Stimulated activated CD4-positive, alpha-beta T cell treated with anti-CD3 and anti-CD28 coated beads, Interleukin-1b, Interleukin-23, amount 100 ng/mL, for 4 hours (primary cell): Measurements from ENCODE around the gene CDKN2A.
"Not testable (repeated sequence)": the region's sequence is repeated elsewhere in the genome, so short reads cannot be mapped to it uniquely, and the experiment has no call there.

Source experiments
- DNase-seq, 2 donors: peaks; one replicate each; pipeline ENCODE4 v3.0.0-alpha.2; 2020; ENCODE audit warnings: low read depth in 2 of 2

Gene CDKN2A

DNA sequence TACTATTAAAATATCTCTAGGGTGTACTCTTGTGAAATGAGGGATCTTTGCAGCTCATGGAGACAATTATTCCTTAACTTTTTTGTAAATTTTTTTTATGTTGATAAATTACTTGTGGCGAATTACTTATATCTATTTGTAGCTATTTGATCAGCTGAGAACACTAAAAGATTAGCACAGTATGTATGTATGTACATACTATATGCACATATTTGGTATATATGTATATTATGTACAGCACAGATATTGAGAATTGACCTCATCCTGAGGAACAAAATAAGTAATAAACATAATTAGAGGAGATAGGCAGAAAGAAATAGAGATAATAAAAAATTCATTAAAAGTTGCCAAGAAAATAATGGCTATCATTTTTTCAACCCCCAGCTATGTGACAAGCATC lies 11.8 kb downstream of the CDKN2A start:
- no peak for DNase-seq

DNA sequence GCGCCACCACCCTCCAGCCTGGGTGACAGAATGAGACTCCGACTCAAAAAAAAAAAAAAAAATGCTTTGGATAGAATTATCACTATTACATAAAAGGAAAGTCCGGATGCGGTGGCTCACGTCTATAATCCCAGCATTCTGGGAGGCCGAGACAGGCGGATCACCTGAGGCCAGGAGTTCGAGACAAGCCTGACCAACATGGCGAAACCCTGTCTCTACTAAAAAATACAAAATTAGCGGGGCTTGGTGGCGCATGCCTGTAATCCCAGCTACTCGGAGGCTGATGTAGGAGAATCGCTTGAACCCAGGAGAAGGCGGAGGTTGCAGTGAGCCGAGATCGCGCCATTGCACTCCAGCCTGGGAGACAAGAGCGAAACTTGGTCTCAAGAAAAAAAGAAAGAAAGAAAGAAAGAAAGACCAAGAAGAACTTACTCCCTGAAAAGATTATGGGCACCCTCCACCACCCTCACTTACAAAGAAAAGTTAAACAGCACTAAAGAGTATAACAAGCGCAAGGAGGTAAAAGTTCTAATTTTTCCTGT lies 17.8 kb downstream of the CDKN2A start:
- DNase-seq: no peak

- DNase-seq: peak; percentile 43 to 52
These were observed 19.3 kb downstream of the CDKN2A start for GRCh38 chr9:21974722-21975409.

DNA sequence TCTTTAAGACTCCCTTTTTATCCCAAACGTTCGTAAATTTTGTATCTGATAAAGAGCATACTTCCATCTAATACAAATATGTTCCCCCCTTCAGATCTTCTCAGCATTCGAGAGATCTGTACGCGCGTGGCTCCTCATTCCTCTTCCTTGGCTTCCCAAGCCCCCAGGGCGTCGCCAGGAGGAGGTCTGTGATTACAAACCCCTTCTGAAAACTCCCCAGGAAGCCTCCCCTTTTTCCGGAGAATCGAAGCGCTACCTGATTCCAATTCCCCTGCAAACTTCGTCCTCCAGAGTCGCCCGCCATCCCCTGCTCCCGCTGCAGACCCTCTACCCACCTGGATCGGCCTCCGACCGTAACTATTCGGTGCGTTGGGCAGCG lies 19.9 kb downstream of the CDKN2A start:
- no peak for DNase-seq

DNA sequence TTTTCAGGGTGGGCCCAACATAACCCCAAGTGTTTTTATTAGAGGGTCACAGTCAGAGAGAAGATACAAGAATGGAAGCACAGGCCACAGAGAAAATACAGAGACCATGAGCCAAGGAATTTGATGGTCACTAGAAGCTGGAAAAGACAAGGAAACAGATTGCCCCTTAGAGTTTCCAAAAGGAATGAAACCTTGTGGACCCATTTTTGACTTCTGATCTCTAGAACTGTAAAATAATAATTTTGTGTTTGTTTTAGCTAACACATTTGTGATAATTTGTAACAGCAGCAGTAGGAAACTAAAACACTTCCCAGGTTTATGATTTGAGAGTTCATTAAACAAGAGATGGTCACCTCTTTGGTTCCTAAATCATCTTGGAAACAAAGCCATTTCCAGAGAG lies 21.8 kb downstream of the CDKN2A start:
- DNase-seq: no peak

DNA sequence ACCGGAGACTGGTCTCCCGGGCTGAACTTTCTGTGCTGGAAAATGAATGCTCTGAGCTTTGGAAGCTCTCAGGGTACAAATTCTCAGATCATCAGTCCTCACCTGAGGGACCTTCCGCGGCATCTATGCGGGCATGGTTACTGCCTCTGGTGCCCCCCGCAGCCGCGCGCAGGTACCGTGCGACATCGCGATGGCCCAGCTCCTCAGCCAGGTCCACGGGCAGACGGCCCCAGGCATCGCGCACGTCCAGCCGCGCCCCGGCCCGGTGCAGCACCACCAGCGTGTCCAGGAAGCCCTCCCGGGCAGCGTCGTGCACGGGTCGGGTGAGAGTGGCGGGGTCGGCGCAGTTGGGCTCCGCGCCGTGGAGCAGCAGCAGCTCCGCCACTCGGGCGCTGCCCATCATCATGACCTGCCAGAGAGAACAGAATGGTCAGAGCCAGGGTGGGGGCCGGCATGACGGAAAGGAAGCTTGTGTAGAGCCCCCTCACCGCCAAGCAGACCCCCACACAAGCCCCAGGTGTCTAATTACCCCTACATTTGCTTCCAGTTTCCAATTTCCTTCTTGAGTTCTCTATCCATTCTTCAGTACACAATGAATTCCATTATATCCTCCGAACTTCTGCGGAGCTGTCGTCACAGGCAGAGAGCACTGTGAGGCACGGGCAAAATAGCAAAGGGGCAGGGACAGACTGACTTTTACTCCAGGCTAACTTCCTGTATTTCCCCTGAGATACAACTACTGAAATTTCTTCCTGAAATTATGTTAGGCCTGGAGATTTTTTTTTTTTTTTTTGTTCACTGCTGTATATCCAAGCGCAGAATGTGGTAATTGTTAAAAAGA lies 23.2 kb downstream of the CDKN2A start:
- no peak for DNase-seq

GRCh38 chr9:21969951-21970799 lies 24.0 kb downstream of the CDKN2A start:
- no peak for DNase-seq

DNA sequence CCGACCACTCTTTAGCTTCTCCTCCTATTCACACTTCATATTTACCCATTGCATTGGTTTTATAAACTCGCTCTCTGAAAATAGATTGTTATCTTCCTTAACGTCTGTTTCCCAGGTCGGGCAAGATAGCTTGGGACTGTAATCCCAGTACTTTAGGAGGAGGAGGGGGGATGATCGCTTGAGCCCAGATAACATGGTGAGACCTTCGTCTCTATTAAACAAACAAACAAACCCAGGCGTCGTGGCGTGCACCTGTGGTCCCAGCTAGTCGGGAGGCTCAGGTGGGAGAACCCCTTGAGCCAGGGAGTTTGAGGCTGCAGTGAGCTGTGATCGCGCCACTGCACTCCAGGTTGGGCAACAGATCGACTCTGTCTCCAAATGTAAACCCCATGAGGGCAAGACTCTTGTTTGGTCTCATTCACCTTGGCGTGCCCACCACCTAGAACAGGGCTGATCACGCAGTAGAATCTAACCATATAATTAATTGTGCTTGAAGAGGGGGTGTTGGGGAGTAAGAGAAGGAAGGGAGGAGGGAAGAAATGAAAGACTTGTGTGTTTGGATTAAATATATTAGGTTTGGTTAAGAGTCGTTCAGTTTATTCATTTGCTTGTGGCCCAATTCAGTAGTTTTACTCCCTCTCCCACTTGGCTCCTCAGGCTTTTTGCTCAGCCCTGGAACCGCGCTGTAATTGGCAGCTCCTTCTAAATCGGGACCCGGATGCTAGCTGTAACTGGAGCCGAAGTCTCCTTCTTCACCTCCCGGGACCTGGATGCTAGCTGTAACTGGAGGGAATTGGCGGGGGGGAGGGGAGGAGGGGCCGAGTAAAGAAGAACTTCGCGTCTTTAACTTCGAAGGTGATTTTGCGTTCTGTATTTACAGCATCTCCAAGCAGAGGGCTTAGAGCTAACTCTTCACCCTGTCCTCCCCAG lies 24.9 kb downstream of the CDKN2A start:
- DNase-seq: no peak

GRCh38 chr9:21968331-21969010 lies 25.7 kb downstream of the CDKN2A start:
- DNase-seq: no peak

DNA sequence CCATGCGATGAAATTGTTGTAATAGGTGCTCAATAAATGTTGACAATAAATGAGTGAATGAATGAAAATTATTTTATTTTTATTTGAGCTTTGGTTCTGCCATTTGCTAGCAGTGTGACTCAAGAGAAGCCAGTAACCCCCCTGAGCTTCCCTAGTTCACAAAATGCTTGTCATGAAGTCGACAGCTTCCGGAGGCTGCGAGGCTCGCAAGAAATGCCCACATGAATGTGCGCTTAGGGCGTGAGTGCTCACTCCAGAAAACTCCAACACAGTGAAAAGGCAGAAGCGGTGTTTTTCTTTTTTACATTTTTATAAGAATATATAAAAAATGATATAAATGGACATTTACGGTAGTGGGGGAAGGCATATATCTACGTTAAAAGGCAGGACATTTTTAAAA lies 26.5 kb downstream of the CDKN2A start:
- no peak for DNase-seq

- no peak for DNase-seq
These were observed 27.0 kb downstream of the CDKN2A start for GRCh38 chr9:21967169-21967568.

GRCh38 chr9:21966140-21966851 lies 27.9 kb downstream of the CDKN2A start:
- no peak for DNase-seq

DNA sequence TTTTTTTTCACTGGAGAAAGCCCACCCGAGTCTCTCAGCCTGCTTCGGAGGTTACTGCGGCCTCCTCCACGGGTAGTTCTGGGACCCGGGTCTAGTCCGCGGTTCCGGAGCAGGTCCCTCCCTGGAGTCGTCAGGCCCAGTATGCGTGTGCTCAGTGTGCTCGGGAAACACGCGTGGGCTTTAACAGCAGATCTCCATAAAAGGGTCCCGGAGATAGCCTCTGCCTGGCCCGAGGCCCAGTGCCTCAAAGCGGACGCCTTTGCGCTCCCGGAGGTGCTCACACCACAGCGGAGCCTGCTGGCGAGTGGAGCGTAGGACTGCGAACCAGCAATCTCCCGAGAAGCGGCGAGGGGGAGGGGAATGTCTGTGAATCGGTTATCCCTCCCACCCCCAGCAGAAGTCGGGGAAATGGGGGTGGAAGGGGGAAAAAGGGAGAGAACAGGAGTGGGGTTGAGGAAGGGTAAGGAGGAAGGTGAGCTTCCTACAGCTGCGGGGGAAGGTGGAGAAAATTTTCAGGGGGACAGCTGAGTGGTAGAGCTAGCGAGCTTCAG lies 28.7 kb downstream of the CDKN2A start:
- DNase-seq: no peak

DNA sequence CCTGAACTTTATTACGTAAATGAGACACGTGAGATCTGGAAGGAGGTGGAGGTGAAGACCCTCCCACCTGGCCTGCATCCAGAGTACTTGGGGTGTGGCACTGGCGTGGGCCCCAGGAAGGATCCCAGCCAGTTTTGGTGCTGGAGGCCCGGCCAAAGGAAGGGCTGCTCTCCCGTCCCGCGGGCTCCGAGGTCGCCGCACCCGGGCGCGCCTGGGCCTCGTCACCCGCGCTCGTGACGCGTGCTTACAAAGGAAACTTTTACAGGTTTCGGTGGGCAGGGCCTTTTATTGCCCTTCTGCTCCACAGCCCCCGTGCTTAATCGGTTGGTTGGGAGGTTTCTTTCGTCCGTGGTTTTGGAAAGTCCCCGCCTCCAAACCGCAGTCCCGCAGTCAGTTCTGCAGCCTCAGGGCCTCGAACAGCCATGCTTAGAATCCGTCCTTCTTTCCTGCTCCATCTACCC lies 29.2 kb downstream of the CDKN2A start:
- DNase-seq: peak; percentile 28 to 44

GRCh38 chr9:21961569-21961968 lies 32.6 kb downstream of the CDKN2A start:
- no peak for DNase-seq

DNA sequence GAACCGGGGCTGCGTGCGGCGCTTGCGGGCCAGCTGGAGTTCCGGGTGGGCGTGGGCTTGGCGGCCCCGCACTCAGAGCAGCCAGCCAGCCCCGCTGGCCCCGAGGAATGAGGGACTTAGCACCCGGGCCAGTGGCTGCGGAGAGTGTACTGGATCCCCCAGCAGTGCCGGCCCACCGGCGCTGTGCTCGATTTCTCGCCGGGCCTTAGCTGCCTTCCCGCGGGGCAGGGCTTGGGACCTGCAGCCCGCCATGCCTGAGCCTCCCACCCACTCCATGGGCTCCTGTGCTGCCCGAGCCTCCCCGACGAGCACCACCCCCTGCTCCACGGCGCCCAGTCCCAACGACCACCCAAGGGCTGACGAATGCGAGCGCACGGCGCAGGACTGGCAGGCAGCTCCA lies 34.9 kb downstream of the CDKN2A start:
- DNase-seq: not testable (repeated sequence)

DNA sequence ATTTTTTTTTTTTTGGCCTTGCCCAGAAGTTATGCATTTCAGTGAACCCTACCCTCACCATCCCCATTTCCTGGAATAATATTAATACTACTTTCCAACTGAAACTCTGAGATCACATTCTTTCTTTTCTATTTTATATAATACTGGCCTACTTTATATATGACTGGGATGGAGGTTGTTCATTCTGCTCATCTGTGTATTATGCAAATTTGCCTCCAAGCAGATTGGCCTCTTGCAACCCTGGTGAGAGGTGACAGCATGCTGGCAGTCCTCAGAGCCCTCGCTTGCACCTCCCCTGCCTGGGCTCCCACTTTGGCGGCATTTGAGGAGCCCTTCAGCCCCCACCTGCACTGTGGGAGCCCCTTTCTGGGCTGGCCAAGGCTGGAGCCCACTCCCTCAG lies 35.4 kb downstream of the CDKN2A start:
- no peak for DNase-seq

DNA sequence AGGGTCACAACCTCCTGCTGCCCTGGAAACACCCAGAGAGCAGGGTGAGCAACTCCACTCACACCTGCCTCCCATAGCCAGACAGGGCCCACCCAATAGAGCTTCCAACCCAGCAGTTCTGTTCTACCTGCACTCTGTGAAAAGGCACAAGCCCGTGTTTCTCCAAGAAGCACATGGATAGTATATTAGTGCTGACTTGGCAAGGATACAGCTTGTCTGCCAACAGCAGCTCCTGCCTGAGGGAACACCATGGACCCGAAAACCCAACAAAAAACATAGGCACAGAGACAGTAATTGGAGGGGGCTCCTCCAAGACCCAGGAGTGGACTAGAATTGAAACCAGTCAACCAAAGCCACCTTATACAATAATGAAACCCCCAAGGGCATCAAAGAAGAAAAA lies 48.6 kb downstream of the CDKN2A start:
- no peak for DNase-seq

DNA sequence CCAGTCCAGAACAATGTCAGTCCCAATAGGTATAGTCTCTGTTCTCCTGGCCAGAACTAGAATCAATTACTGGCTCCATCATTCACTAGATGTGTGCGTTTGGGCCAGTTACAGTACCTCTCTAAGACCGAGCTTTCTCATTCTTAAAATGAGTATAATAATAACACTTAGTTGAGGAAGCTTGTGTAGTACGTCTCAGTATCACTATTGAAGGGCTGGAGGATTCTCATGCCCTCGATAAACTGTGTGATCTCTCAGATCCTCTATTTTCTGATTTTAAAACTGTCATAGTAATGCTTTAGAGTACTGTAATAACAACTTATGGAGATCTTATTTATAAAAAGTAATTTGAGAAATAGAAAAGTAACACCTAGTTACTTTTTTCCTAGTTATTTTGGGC lies 50.7 kb downstream of the CDKN2A start:
- DNase-seq: no peak
